Measurements from ENCODE around the gene EFHC2.
A peak's percentile ranks its signal among the peaks of the same experiment; 100 is the strongest.
"Not testable (repeated sequence)": the region's sequence is repeated elsewhere in the genome, so short reads cannot be mapped to it uniquely, and the experiment has no call there.

EFHC2 gene

GRCh38 chrX:44228621-44229020, 114.9 kb downstream of the EFHC2 start:
- no peak for DNase-seq

GRCh38 chrX:44227991-44228390, 115.5 kb downstream of the EFHC2 start:
- no peak for DNase-seq

- DNase-seq: no peak
These were observed 117.8 kb downstream of the EFHC2 start for GRCh38 chrX:44225667-44226066.

- no peak for DNase-seq
These were observed 118.7 kb downstream of the EFHC2 start for GRCh38 chrX:44224760-44225159.

GRCh38 chrX:44223150-44223549, 120.3 kb downstream of the EFHC2 start:
- DNase-seq: no peak

GRCh38 chrX:44218465-44218864, 125.0 kb downstream of the EFHC2 start:
- no peak for DNase-seq

- no peak for DNase-seq
These were observed 127.3 kb downstream of the EFHC2 start for GRCh38 chrX:44216171-44216570.

GRCh38 chrX:44203791-44204190, 139.7 kb downstream of the EFHC2 start:
- DNase-seq: no peak

GRCh38 chrX:44202596-44202995, 140.9 kb downstream of the EFHC2 start:
- DNase-seq: no peak

GRCh38 chrX:44189116-44189515, 154.4 kb downstream of the EFHC2 start:
- DNase-seq: no peak

- DNase-seq: not testable (repeated sequence)
These were observed 155.6 kb downstream of the EFHC2 start for GRCh38 chrX:44187915-44188314.

GRCh38 chrX:44183329-44183728, 160.1 kb downstream of the EFHC2 start:
- no peak for DNase-seq

GRCh38 chrX:44178274-44179053, 165.0 kb downstream of the EFHC2 start:
- no peak for DNase-seq

GRCh38 chrX:44175455-44175854, 168.0 kb downstream of the EFHC2 start:
- DNase-seq: no peak

- no peak for DNase-seq
These were observed 169.4 kb downstream of the EFHC2 start for GRCh38 chrX:44174061-44174460.

- no peak for DNase-seq
These were observed 170.3 kb downstream of the EFHC2 start for GRCh38 chrX:44173219-44173618.

- no peak for DNase-seq
These were observed 176.4 kb downstream of the EFHC2 start for GRCh38 chrX:44167116-44167515.

- no peak for DNase-seq
These were observed 180.5 kb downstream of the EFHC2 start for GRCh38 chrX:44162964-44163475.

GRCh38 chrX:44157858-44158257, 185.6 kb downstream of the EFHC2 start:
- DNase-seq: no peak

GRCh38 chrX:44157283-44157682, 186.2 kb downstream of the EFHC2 start:
- no peak for DNase-seq

- no peak for DNase-seq
These were observed 186.7 kb downstream of the EFHC2 start for GRCh38 chrX:44156726-44157125.

GRCh38 chrX:44155126-44155525, 188.3 kb downstream of the EFHC2 start:
- DNase-seq: peak; percentile 47

- DNase-seq: no peak
These were observed 190.6 kb downstream of the EFHC2 start for GRCh38 chrX:44152852-44153251.

- no peak for DNase-seq
These were observed 196.3 kb downstream of the EFHC2 start for GRCh38 chrX:44147130-44147529.
